Measurements from ENCODE around the gene P2RY14. TPM values are rescaled to one million over a fixed set of nuclear protein-coding genes. Genes with fewer than 3 reads are reported as not detected.

Gene P2RY14
- total and polyA plus RNA-seq, 2 experiments from 2014 or later, result not detected

GRCh38 chr3:151276687-151277042 is 1.7 kb downstream of the P2RY14 start:
- no peak for DNase-seq
- 94 to 95% methylated on average over 6 of the region's 6 CpGs for WGBS, 2 experiments (ENCODE audit: low coverage in 1 of 2, low lambda C conversion rate in 2 of 2, missing lambda C conversion rate in 2 of 2)
- no peaks in the 10 kb centered on the region for H3F3A ChIP-seq (ENCODE audit: insufficient read depth)
- no peak overlapping the region for H3K4me3 ChIP-seq
- no peaks in the 10 kb centered on the region for H3K4me1 ChIP-seq (ENCODE audit: insufficient read depth)
- no peaks in the 10 kb centered on the region for H3K79me2 ChIP-seq (ENCODE audit: insufficient read depth)
- H3K9me2 ChIP-seq (ENCODE audit: insufficient read depth), result no peaks in the 10 kb centered on the region
- H3K36me3 ChIP-seq (ENCODE audit: low read depth), result no peaks in the 10 kb centered on the region
- H3K27me3 ChIP-seq (replicated peaks; ENCODE audit: insufficient read depth), result no peaks in the 10 kb centered on the region
- in situ Hi-C loops (cut with MboI), result loop anchor here (5.0 kb wide), 2 partner anchors 49 to 109 kb away; no protein-coding TSS in a partner anchor
- H2AFZ ChIP-seq, result no peak overlapping the region
- H3K27ac ChIP-seq, result no peak overlapping the region
- H3K9me3 ChIP-seq (ENCODE audit: low read depth), result no peaks in the 10 kb centered on the region
- H3K9ac ChIP-seq, result no peak overlapping the region
- no peaks in the 10 kb centered on the region for H4K20me1 ChIP-seq (ENCODE audit: insufficient read depth)
- TF ChIP-seq EZH2phosphoT487 (IDR thresholded peaks at IDR 0.05; ENCODE audit: insufficient read depth, low read depth) (no peak), EZH2 (IDR thresholded peaks at IDR 0.05; ENCODE audit: insufficient read depth, poor library complexity, severe bottlenecking) (no peak)
- no peak overlapping the region for H3K4me2 ChIP-seq (ENCODE audit: unreplicated experiment)

DNA sequence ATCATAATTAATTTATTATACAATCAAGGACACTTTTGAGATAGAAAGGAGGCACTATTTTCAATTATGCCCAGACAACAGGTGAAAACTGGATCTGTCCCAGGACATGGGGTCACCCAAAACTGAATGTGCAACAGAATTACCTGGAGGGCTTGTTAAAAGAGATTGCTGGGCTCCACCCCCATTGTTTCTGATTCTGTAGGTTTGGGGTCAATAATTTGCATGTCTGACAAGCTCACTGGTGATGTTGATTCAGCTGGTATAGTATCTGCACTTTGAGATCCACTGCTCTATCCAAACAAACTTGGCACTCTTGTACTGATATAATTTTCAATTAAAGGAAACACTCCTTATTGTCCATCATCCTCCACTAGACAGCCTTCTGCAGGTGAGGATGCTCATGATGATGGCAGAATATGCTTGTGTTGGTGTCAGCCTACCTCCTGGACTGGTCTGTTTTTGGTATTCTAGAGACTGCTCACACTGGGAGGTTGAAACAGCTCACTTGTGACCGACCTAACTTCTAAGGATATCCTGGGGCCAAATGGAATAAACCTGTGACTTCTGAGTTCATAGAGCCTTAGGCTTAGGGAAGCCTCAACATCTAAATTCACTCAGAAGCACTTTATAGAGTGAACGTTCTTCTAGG is 2.2 kb downstream of the P2RY14 start:
- H3K9me3 ChIP-seq (ENCODE audit: low read depth), result no peaks in the 10 kb centered on the region
- TF ChIP-seq EZH2phosphoT487 (IDR thresholded peaks at IDR 0.05; ENCODE audit: insufficient read depth, low read depth) (no peak), EZH2 (IDR thresholded peaks at IDR 0.05; ENCODE audit: insufficient read depth, poor library complexity, severe bottlenecking) (no peak)
- WGBS, 2 experiments (ENCODE audit: low coverage in 1 of 2, low lambda C conversion rate in 2 of 2, missing lambda C conversion rate in 2 of 2), result 73 to 79% methylated on average over 2 of the region's 2 CpGs
- H3K4me2 ChIP-seq (ENCODE audit: unreplicated experiment), result no peak overlapping the region
- in situ Hi-C loops (cut with MboI), result loop anchor here (5.0 kb wide), 2 partner anchors 49 to 109 kb away; no protein-coding TSS in a partner anchor
- no peak overlapping the region for H3K4me3 ChIP-seq
- no peaks in the 10 kb centered on the region for H3K79me2 ChIP-seq (ENCODE audit: insufficient read depth)
- H3K4me1 ChIP-seq (ENCODE audit: insufficient read depth), result no peaks in the 10 kb centered on the region
- no peaks in the 10 kb centered on the region for H4K20me1 ChIP-seq (ENCODE audit: insufficient read depth)
- H3K36me3 ChIP-seq (ENCODE audit: low read depth), result no peaks in the 10 kb centered on the region
- H2AFZ ChIP-seq, result no peak overlapping the region
- DNase-seq, result no peak
- no peaks in the 10 kb centered on the region for H3K27me3 ChIP-seq (replicated peaks; ENCODE audit: insufficient read depth)
- H3K27ac ChIP-seq, result no peak overlapping the region
- H3K9ac ChIP-seq, result no peak overlapping the region
- H3K9me2 ChIP-seq (ENCODE audit: insufficient read depth), result no peaks in the 10 kb centered on the region
- no peaks in the 10 kb centered on the region for H3F3A ChIP-seq (ENCODE audit: insufficient read depth)

- in situ Hi-C loops (cut with MboI), result loop anchor here (5.0 kb wide), 2 partner anchors 48 to 108 kb away; no protein-coding TSS in a partner anchor
- TF ChIP-seq EZH2 (IDR thresholded peaks at IDR 0.05; ENCODE audit: insufficient read depth, poor library complexity, severe bottlenecking) (no peak), EZH2phosphoT487 (IDR thresholded peaks at IDR 0.05; ENCODE audit: insufficient read depth, low read depth) (no peak)
- H3K4me1 ChIP-seq (ENCODE audit: insufficient read depth), result no peaks in the 10 kb centered on the region
Observed at GRCh38 chr3:151275091-151275490, 3.3 kb downstream of the P2RY14 start.

GRCh38 chr3:151269631-151270030 is 8.7 kb downstream of the P2RY14 start:
- Histone ChIP-seq H3F3A (ENCODE audit: insufficient read depth) (no peaks in the 10 kb centered on the region), H3K27me3 (replicated peaks; ENCODE audit: insufficient read depth) (no peaks in the 10 kb centered on the region), H3K79me2 (ENCODE audit: insufficient read depth) (no peaks in the 10 kb centered on the region), H3K27ac (no peak overlapping the region), H3K4me2 (ENCODE audit: unreplicated experiment) (no peak overlapping the region), H3K36me3 (ENCODE audit: low read depth) (no peaks in the 10 kb centered on the region), H2AFZ (no peak overlapping the region), H3K9me2 (ENCODE audit: insufficient read depth) (no peaks in the 10 kb centered on the region), H3K4me3 (no peak overlapping the region), H4K20me1 (ENCODE audit: insufficient read depth) (no peaks in the 10 kb centered on the region), H3K4me1 (ENCODE audit: insufficient read depth) (no peaks in the 10 kb centered on the region), H3K9ac (no peak overlapping the region), H3K9me3 (ENCODE audit: low read depth) (no peaks in the 10 kb centered on the region)
- TF ChIP-seq EZH2 (IDR thresholded peaks at IDR 0.05; ENCODE audit: insufficient read depth, poor library complexity, severe bottlenecking), result no peak
- no peak for TF ChIP-seq EZH2phosphoT487 (IDR thresholded peaks at IDR 0.05; ENCODE audit: insufficient read depth, low read depth)
- 31 to 32% methylated on average over 5 of the region's 5 CpGs for WGBS, 2 experiments (ENCODE audit: low coverage in 1 of 2, low lambda C conversion rate in 2 of 2, missing lambda C conversion rate in 2 of 2)
- in situ Hi-C loops (cut with MboI), result no loop called here
- no peak for DNase-seq

More at GRCh38 chr3:151275091-151275490, 3.3 kb downstream of the P2RY14 start:
- no peak overlapping the region for H3K9ac ChIP-seq
- WGBS, 2 experiments (ENCODE audit: low coverage in 1 of 2, low lambda C conversion rate in 2 of 2, missing lambda C conversion rate in 2 of 2), result 64 to 72% methylated on average over 5 of the region's 5 CpGs
- no peaks in the 10 kb centered on the region for H3K36me3 ChIP-seq (ENCODE audit: low read depth)
- H3K9me3 ChIP-seq (ENCODE audit: low read depth), result no peaks in the 10 kb centered on the region
- H3K9me2 ChIP-seq (ENCODE audit: insufficient read depth), result no peaks in the 10 kb centered on the region
- no peak overlapping the region for H2AFZ ChIP-seq
- H3K27ac ChIP-seq, result no peak overlapping the region
- H3K79me2 ChIP-seq (ENCODE audit: insufficient read depth), result no peaks in the 10 kb centered on the region
- no peaks in the 10 kb centered on the region for H4K20me1 ChIP-seq (ENCODE audit: insufficient read depth)
- no peak overlapping the region for H3K4me2 ChIP-seq (ENCODE audit: unreplicated experiment)
- DNase-seq, result no peak
- no peak overlapping the region for H3K4me3 ChIP-seq
- H3K27me3 ChIP-seq (replicated peaks; ENCODE audit: insufficient read depth), result no peaks in the 10 kb centered on the region
- no peaks in the 10 kb centered on the region for H3F3A ChIP-seq (ENCODE audit: insufficient read depth)
